Peyer's patch (tissue), 4 donors: ENCODE data around the gene MXRA8.

ENCODE experiments used
- POLR2A ChIP-seq, 2 donors: fragments of 450-650 bp; IDR thresholded peaks; one replicate each; pipeline ENCODE4 v1.5.1; 2017; ENCODE audit warnings: antibody characterized with exemption in 2 of 2, mild to moderate bottlenecking in 2 of 2, moderate library complexity in 2 of 2
- TF ChIP-seq, protein P1 (sequence below), 6 experiments: fragments of 450-650 bp in 4 of 6; fragments of 200-600 bp in 2 of 6; sonication (generic) in 1 of 6; IDR thresholded peaks; one replicate each; pipeline ENCODE4 v1.5.1; 2017 to 2019; ENCODE audit warnings: antibody characterized with exemption in 6 of 6, mild to moderate bottlenecking in 3 of 6, moderate library complexity in 1 of 6

DNA sequence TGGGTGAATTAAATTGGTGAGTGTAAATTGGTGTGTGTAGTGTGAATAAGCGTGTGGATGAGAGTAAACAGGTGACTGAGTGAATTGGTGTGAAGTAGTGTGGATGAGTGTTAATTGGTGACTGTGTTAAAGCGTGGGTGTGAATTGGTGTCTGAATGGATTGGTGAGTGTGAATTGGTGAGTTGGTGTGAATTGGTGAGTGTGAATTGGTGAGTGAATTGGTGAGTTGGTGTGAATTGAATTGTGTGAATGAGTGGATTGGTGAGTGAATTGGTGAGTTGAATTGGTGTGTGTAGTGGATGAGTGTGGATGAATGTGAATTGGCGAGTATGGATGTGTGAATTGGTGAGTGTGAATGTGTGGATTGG is 8.3 kb upstream of the MXRA8 start:
- TF ChIP-seq, protein P1, sequence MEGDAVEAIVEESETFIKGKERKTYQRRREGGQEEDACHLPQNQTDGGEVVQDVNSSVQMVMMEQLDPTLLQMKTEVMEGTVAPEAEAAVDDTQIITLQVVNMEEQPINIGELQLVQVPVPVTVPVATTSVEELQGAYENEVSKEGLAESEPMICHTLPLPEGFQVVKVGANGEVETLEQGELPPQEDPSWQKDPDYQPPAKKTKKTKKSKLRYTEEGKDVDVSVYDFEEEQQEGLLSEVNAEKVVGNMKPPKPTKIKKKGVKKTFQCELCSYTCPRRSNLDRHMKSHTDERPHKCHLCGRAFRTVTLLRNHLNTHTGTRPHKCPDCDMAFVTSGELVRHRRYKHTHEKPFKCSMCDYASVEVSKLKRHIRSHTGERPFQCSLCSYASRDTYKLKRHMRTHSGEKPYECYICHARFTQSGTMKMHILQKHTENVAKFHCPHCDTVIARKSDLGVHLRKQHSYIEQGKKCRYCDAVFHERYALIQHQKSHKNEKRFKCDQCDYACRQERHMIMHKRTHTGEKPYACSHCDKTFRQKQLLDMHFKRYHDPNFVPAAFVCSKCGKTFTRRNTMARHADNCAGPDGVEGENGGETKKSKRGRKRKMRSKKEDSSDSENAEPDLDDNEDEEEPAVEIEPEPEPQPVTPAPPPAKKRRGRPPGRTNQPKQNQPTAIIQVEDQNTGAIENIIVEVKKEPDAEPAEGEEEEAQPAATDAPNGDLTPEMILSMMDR (IDR thresholded peaks at IDR 0.05): no peak
- no peak for TF ChIP-seq POLR2A (IDR thresholded peaks at IDR 0.05)
